Fibroblast of mammary gland (primary cell): ENCODE measurements around the gene PRKAR1B.

Experiments used
- DNase-seq: peaks from one replicate; pipeline ENCODE4 v3.0.0-alpha.2; 2010; ENCODE audit warnings: low read depth
- H3K4me3 ChIP-seq: 2 replicates; pipeline ENCODE4 v1.5.1; 2011; ENCODE audit warnings: low read depth, mild to moderate bottlenecking, low read length, moderate library complexity; ENCODE audit not compliant: control insufficient read depth
- TF ChIP-seq, protein P1 (sequence below): conservative IDR thresholded peaks from 2 replicates; pipeline ENCODE4 v1.5.1; 2011; ENCODE audit warnings: low read depth, low read length, inconsistent platforms; ENCODE audit not compliant: control insufficient read depth, insufficient read depth

The PRKAR1B gene

DNA sequence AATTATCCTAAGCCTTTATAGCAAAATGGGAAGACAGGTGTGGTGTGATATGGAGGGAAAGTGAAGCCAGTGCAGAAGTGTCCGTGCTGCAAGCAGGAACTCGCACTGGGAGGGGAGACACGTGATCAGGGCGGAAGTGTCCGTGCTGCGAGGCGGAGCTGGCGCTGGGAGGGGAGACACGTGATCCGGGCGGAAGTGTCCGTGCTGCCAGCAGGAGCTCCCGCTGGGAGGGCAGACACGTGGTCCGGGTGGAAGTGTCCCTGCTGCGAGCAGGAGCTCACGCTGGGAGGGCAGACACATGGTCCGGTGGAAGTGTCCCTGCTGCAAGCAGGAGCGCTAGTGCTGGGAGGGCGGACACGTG lies 40.5 kb upstream of the PRKAR1B start:
- H3K4me3 ChIP-seq: peak overlapping the region; percentile 42
- DNase-seq: peak; percentile 83
- TF ChIP-seq, protein P1, sequence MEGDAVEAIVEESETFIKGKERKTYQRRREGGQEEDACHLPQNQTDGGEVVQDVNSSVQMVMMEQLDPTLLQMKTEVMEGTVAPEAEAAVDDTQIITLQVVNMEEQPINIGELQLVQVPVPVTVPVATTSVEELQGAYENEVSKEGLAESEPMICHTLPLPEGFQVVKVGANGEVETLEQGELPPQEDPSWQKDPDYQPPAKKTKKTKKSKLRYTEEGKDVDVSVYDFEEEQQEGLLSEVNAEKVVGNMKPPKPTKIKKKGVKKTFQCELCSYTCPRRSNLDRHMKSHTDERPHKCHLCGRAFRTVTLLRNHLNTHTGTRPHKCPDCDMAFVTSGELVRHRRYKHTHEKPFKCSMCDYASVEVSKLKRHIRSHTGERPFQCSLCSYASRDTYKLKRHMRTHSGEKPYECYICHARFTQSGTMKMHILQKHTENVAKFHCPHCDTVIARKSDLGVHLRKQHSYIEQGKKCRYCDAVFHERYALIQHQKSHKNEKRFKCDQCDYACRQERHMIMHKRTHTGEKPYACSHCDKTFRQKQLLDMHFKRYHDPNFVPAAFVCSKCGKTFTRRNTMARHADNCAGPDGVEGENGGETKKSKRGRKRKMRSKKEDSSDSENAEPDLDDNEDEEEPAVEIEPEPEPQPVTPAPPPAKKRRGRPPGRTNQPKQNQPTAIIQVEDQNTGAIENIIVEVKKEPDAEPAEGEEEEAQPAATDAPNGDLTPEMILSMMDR: no peak

DNA sequence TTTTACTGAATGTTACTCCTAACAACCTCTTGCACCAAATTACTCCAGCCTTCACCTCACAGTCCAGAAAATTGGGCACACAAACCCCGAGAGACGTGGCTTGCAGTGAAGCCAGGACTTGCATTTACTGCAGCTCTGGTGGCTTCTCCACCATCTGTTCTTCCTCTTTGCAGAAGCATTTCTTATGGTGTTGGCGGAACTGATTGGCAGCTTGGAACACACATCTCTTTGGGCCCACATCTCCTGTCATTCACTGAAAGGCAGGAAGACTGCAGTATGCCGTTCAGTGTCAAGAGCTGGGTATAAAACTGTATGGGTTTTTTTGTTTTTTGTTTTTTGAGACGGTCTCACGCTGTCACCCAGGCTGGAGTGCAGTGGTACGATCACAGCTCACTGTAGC lies 38.3 kb upstream of the PRKAR1B start:
- TF ChIP-seq, protein P1: no peak
- DNase-seq: no peak

DNA sequence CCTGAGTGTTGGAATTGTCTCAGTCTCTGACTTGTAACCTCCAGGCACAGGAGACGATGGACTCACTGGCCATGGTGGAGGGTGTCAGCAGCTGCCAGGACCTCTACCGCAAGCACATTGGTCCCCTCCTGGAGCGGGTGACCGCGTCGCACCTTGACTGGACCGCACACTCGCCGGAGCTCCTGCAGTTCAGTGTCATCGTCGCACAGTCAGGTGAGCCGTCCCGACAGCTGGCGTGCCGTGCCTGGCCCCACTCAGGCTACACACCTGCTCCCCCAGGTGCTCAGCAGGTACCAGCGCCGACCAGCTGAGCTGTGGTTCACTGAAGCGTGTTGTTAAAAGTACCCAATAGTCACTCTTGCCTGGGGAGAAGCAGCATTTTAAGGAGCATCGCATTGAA lies 36.7 kb upstream of the PRKAR1B start:
- no peak overlapping the region for H3K4me3 ChIP-seq
- TF ChIP-seq, protein P1: no peak
- DNase-seq: no peak

More for the DNA sequence above, 38.3 kb upstream of the PRKAR1B start:
- H3K4me3 ChIP-seq: no peak overlapping the region

DNA sequence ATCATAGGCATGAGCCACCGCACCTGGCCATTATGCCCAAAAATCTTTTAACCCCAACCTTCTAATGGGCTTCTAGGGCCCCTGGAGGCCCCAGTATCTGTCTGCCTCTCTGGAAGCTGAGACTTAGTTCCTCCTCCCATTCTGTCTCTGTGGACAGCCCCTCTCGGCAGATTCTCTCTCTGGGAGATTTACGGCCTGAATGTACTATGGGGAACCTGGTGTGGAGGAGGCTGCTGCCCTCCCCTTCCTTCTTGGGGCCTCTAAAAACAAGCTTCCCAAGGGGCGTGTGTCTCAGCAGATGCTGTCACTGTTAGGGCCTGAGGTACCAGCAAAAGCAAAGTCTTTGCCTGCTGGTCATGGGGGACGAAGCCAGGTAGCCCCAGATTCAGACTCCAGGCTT lies 35.8 kb upstream of the PRKAR1B start:
- TF ChIP-seq, protein P1: no peak
- DNase-seq: no peak
- no peak overlapping the region for H3K4me3 ChIP-seq

DNA sequence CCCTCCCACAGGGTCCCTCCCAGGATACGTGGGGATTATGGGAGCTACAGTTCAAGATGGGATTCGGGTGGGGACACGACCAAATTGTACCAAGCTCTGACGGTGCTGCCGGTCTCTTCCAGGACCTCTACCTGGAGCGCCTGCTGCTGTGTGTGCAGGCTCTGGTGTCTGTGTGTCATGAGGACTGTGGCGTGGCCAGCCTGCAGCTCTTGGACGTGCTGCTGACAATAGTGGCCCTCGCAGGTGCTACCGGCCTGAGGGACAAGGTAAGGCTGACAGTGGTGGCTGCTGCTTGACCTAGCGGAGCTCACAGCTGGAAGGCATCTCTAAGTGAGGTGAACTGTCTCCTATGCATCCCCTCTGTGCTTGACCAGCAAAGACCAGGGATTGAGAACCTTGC lies 34.5 kb upstream of the PRKAR1B start:
- no peak overlapping the region for H3K4me3 ChIP-seq

DNA sequence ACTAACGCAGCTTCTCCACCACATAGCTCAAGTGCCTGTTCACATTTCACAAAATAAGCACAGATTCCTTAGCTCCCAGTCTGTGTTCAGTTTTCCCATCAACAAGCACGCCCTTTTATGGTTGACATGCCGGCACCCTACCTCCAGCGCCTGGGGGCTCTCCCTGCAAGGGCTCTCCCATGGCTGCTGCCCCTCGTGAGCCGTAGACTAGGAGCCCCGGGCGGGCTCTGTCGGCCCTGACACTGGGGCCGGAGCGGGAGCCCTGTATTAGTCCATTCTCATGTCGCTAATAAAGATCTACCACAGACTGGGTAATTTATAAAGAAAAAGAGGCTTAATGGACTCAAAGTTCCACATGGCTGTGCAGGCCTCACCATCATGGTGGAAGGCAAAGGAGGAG lies 34.0 kb upstream of the PRKAR1B start:
- TF ChIP-seq, protein P1: no peak
- DNase-seq: no peak
- no peak overlapping the region for H3K4me3 ChIP-seq

More for the DNA sequence above, 34.5 kb upstream of the PRKAR1B start:
- TF ChIP-seq, protein P1: no peak
- no peak for DNase-seq

DNA sequence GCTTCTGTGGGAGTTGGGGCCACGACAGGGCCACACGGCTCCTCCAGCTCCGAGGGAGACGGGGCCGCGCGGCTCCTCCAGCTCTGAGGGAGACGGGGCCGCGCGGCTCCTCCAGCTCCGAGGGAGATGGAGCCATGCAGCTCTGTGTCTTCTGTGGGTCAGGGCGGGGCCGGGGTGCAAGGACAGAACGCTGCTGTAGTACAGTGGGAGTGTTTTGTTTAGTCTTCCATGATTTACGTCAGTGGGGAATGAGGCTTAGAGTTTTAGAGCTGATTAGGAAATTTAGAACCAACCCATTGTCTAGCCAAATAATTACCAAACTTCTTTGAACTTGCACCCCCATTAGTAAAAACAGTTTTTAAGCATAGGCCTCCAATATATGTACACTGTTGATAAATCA lies 32.9 kb upstream of the PRKAR1B start:
- DNase-seq: no peak
- H3K4me3 ChIP-seq: no peak overlapping the region
- TF ChIP-seq, protein P1: no peak
